Neural progenitor cell (in vitro differentiated cells): ENCODE data around the gene TP53BP2. TPM values are rescaled to one million over a fixed set of nuclear protein-coding genes. Genes with fewer than 3 reads are reported as not detected.
A peak's percentile ranks its signal among the peaks of the same experiment; 100 is the strongest.

Source experiments
- DNase-seq: peaks from one replicate; pipeline ENCODE4 v3.0.0-alpha.2; 2016; ENCODE audit warnings: low spot score
- H2AFZ ChIP-seq: fragments of 200-600 bp; sonication (generic); replicated peaks from 2 replicates; pipeline ENCODE4 v1.6.1; 2016; ENCODE audit warnings: antibody characterized with exemption
- H3F3A ChIP-seq: fragments of 200-600 bp; sonication (generic); 2 replicates; pipeline ENCODE4 v1.6.1; 2016; ENCODE audit warnings: antibody characterized with exemption, low read depth
- H3K27ac ChIP-seq: fragments of 200-600 bp; sonication (generic); 2 replicates; pipeline ENCODE4 v1.5.1; 2016; ENCODE audit warnings: mild to moderate bottlenecking
- H3K27me3 ChIP-seq: fragments of 200-600 bp; sonication (generic); 2 replicates; pipeline ENCODE4 v1.6.1; 2016; ENCODE audit warnings: mild to moderate bottlenecking, moderate library complexity
- H3K36me3 ChIP-seq: fragments of 200-600 bp; sonication (generic); 2 replicates; pipeline ENCODE4 v1.5.1; 2016
- H3K4me1 ChIP-seq: fragments of 200-600 bp; sonication (generic); 2 replicates; pipeline ENCODE4 v1.6.1; 2016; ENCODE audit warnings: mixed run types
- H3K4me2 ChIP-seq: fragments of 200-600 bp; sonication (generic); 2 replicates; pipeline ENCODE4 v1.6.1; 2016
- H3K4me3 ChIP-seq: fragments of 200-600 bp; sonication (generic); 2 replicates; pipeline ENCODE4 v1.5.1; 2016
- H3K79me2 ChIP-seq: fragments of 200-600 bp; sonication (generic); 2 replicates; pipeline ENCODE4 v1.6.1; 2016; ENCODE audit warnings: low read depth
- H3K9ac ChIP-seq: fragments of 200-600 bp; sonication (generic); 2 replicates; pipeline ENCODE4 v1.6.1; 2016
- H3K9me3 ChIP-seq: fragments of 200-600 bp; sonication (generic); 2 replicates; pipeline ENCODE4 v1.5.1; 2016; ENCODE audit warnings: low read depth
- H4K20me1 ChIP-seq: fragments of 200-600 bp; sonication (generic); 2 replicates; pipeline ENCODE4 v1.6.1; 2016; ENCODE audit warnings: low read depth
- H3K27ac Mint-ChIP-seq: 3 replicates; pipeline ENCODE4 v1.8.0; 2021; ENCODE audit warnings: mixed read lengths
- H3K27me3 Mint-ChIP-seq: 2 replicates; pipeline ENCODE4 v1.8.0; 2022; ENCODE audit warnings: low read depth, mild to moderate bottlenecking, inconsistent platforms, moderate library complexity, mixed read lengths; ENCODE audit not compliant: insufficient read depth
- H3K36me3 Mint-ChIP-seq: 3 replicates; pipeline ENCODE4 v1.8.0; 2021; ENCODE audit warnings: mixed read lengths
- H3K4me1 Mint-ChIP-seq: 3 replicates; pipeline ENCODE4 v1.8.0; 2021; ENCODE audit warnings: mixed read lengths
- H3K4me3 Mint-ChIP-seq: 3 replicates; pipeline ENCODE4 v1.8.0; 2021; ENCODE audit warnings: mild to moderate bottlenecking, moderate library complexity, mixed read lengths
- H3K9me3 Mint-ChIP-seq: 3 replicates; pipeline ENCODE4 v1.8.0; 2020; ENCODE audit warnings: mixed read lengths
- EZH2 ChIP-seq: fragments of 200-600 bp; sonication (generic); IDR thresholded peaks from 2 replicates; pipeline ENCODE4 v1.6.1; 2017; ENCODE audit warnings: antibody characterized with exemption, mild to moderate bottlenecking, moderate library complexity
- EZH2phosphoT487 ChIP-seq: fragments of 200-600 bp; sonication (generic); IDR thresholded peaks from 2 replicates; pipeline ENCODE4 v1.6.1; 2017; ENCODE audit warnings: antibody characterized with exemption
- total RNA-seq: library from RNA; depleted of rRNA; stranded (reverse); fragments of >200 nt; gene quantifications from 2 replicates; pipeline ENCODE4 v1.2.3, GENCODE V29; 2015; ENCODE audit warnings: low replicate concordance
- TF ChIP-seq, protein P1 (sequence below): fragments of 200-600 bp; sonication (generic); IDR thresholded peaks from 2 replicates; pipeline ENCODE4 v1.5.1; 2017; ENCODE audit warnings: antibody characterized with exemption, mild to moderate bottlenecking

TP53BP2 gene
- total RNA-seq, 1 donor from 2014 or later: 56.3 TPM

DNA sequence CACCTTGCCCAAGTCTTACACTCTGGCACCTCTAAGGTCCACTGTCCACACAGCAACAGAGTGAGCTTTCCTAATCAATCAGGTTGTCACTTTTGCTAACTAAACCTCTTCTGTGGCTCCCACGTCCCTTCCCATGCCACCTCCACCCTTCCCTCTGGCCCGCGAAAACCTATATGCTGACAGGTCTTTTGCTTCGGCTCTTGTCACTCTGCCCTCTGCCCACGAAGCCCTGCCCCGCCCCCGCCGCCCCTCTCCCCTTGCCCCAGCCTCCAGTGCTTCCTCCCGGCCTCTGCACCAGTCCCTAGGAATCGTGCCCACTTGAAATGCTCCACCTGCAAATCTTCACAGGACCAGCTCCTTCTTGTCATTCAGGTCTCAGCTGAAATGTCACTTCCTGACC is 8.1 kb downstream of the TP53BP2 start:
- peaks cover 49% of the 10 kb centered on the region for H3K4me1 ChIP-seq
- no peaks in the 10 kb centered on the region for H3K27me3 ChIP-seq
- no peak overlapping the region for H3K4me3 ChIP-seq
- H3K36me3 Mint-ChIP-seq: peaks cover 14% of the 10 kb centered on the region
- peaks cover 3% of the 10 kb centered on the region for H3K9me3 Mint-ChIP-seq
- no peak overlapping the region for H3K9ac ChIP-seq
- H3K36me3 ChIP-seq: no peaks in the 10 kb centered on the region
- DNase-seq: no peak
- H3K4me1 Mint-ChIP-seq: peaks cover 27% of the 10 kb centered on the region
- H3K4me2 ChIP-seq: peak overlapping the region; percentile 25
- H3K79me2 ChIP-seq: peaks cover 100% of the 10 kb centered on the region
- no peak overlapping the region for H3K4me3 Mint-ChIP-seq
- peaks cover 41% of the 10 kb centered on the region for H3F3A ChIP-seq
- no peak overlapping the region for H3K27ac Mint-ChIP-seq
- H3K9me3 ChIP-seq: no peaks in the 10 kb centered on the region
- TF ChIP-seq EZH2phosphoT487 (no peak), EZH2 (no peak)
- TF ChIP-seq, protein P1, sequence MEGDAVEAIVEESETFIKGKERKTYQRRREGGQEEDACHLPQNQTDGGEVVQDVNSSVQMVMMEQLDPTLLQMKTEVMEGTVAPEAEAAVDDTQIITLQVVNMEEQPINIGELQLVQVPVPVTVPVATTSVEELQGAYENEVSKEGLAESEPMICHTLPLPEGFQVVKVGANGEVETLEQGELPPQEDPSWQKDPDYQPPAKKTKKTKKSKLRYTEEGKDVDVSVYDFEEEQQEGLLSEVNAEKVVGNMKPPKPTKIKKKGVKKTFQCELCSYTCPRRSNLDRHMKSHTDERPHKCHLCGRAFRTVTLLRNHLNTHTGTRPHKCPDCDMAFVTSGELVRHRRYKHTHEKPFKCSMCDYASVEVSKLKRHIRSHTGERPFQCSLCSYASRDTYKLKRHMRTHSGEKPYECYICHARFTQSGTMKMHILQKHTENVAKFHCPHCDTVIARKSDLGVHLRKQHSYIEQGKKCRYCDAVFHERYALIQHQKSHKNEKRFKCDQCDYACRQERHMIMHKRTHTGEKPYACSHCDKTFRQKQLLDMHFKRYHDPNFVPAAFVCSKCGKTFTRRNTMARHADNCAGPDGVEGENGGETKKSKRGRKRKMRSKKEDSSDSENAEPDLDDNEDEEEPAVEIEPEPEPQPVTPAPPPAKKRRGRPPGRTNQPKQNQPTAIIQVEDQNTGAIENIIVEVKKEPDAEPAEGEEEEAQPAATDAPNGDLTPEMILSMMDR: no peak
- H2AFZ ChIP-seq: no peak overlapping the region
- H3K27me3 Mint-ChIP-seq: peaks cover 5% of the 10 kb centered on the region
- peaks cover 100% of the 10 kb centered on the region for H4K20me1 ChIP-seq
- H3K27ac ChIP-seq: no peak overlapping the region

DNA sequence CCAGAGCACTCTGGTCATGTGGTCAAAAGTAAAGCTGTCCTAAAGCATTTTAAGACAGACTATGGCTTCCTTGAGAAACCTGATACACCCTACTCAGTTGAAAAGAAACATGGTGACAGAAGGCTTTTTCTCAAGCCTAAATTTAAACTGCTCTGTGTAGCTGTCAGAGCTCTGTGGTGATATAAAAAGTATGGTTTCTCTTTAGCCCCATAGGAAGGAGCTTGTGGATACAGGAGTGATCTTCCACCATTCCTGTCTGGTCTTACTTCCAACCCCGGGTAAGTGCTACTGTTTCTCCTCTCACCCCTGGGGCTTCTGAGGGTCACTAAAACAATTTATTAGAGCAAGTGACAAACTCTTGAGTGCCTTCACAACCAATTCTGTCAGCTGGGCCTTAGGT is 8.5 kb downstream of the TP53BP2 start:
- Mint-ChIP-seq H3K4me3 (no peak overlapping the region), H3K27ac (no peak overlapping the region), H3K4me1 (peaks cover 30% of the 10 kb centered on the region), H3K36me3 (peaks cover 14% of the 10 kb centered on the region), H3K9me3 (peaks cover 3% of the 10 kb centered on the region), H3K27me3 (peaks cover 5% of the 10 kb centered on the region)
- Histone ChIP-seq H3K27ac (no peak overlapping the region), H3K9ac (no peak overlapping the region), H3K36me3 (no peaks in the 10 kb centered on the region), H3F3A (peaks cover 41% of the 10 kb centered on the region), H3K4me3 (no peak overlapping the region), H4K20me1 (peaks cover 100% of the 10 kb centered on the region), H3K9me3 (no peaks in the 10 kb centered on the region), H3K27me3 (no peaks in the 10 kb centered on the region), H3K4me1 (peaks cover 49% of the 10 kb centered on the region), H2AFZ (no peak overlapping the region), H3K79me2 (peaks cover 100% of the 10 kb centered on the region), H3K4me2 (peak overlapping the region; percentile 25)
- TF ChIP-seq EZH2: no peak
- TF ChIP-seq, protein P1: no peak
- TF ChIP-seq EZH2phosphoT487: no peak
- no peak for DNase-seq

DNA sequence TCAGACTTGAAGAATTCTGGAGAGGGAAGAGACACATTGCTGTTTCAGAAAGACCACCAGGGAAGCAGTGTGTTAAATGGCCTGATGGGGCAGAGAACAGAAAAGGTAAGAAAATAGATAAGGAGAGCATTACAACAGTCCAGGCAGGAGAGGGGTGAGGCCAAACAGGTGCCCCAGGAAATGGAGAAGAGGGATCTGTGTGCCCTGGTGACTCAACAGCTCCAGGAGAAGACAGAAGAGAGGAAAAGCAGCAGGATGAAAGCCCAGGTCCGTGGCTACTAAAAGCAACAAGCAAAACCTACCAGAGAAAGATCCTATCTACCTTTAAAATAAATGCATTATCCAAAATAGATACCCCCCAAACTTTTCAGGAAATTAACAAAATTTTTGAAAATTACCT is 9.2 kb downstream of the TP53BP2 start:
- peaks cover 100% of the 10 kb centered on the region for H3K79me2 ChIP-seq
- no peak for DNase-seq
- peaks cover 35% of the 10 kb centered on the region for H3K4me1 Mint-ChIP-seq

More for the DNA sequence above, 9.2 kb downstream of the TP53BP2 start:
- no peak overlapping the region for H2AFZ ChIP-seq
- Mint-ChIP-seq H3K4me3 (no peak overlapping the region), H3K36me3 (peaks cover 14% of the 10 kb centered on the region), H3K9me3 (peaks cover 3% of the 10 kb centered on the region), H3K27ac (no peak overlapping the region), H3K27me3 (peaks cover 5% of the 10 kb centered on the region)
- no peak overlapping the region for H3K27ac ChIP-seq
- H3K27me3 ChIP-seq: no peaks in the 10 kb centered on the region
- H3F3A ChIP-seq: peaks cover 38% of the 10 kb centered on the region
- H3K36me3 ChIP-seq: no peaks in the 10 kb centered on the region
- H3K4me3 ChIP-seq: no peak overlapping the region
- H3K9ac ChIP-seq: no peak overlapping the region
- TF ChIP-seq, protein P1: no peak
- TF ChIP-seq EZH2phosphoT487: no peak
- TF ChIP-seq EZH2: no peak
- H3K4me2 ChIP-seq: peak overlapping the region; percentile 25
- peaks cover 46% of the 10 kb centered on the region for H3K4me1 ChIP-seq
- H3K9me3 ChIP-seq: no peaks in the 10 kb centered on the region
- peaks cover 99% of the 10 kb centered on the region for H4K20me1 ChIP-seq
